IMR-90 (cell line): Measurements from ENCODE around the gene WDR3. TPM values are rescaled to one million over a fixed set of nuclear protein-coding genes. Genes with fewer than 3 reads are reported as not detected.

ENCODE experiments used
- ATAC-seq: fragments of 200-7000 bp; cut with Tn5 transposase; 2 replicates; pipeline ENCODE4 v1.9.1; 2020; ENCODE audit warnings: low read depth, mild to moderate bottlenecking, moderate library complexity
- BruUV-seq: library from RNA; stranded (reverse); fragments of 400-500 nt; replicated peaks from 2 replicates; lab custom pipeline; 2021; lab: Mats Ljungman, UMichigan
- CTCF ChIA-PET: fragments of 300-600 bp; formaldehyde crosslinking; extraction: SDS; loops from one replicate; lab custom pipeline; 2021; ENCODE audit warnings: antibody characterized with exemption; lab: Yijun Ruan, JAX
- POLR2A ChIA-PET: fragments of 300-600 bp; sonication (Branson Sonifier 250); formaldehyde crosslinking; loops from one replicate; lab custom pipeline; 2022; ENCODE audit warnings: antibody characterized with exemption; ENCODE audit not compliant: unreplicated experiment; lab: Charles Lee
- DNase-seq: peaks from one replicate; pipeline ENCODE4 v3.0.0; 2013
- H2AFZ ChIP-seq: replicated peaks from 2 replicates; pipeline ENCODE3; 2013; ENCODE audit warnings: low read length, mild to moderate bottlenecking; ENCODE audit not compliant: poor library complexity
- H2AK5ac ChIP-seq: 2 replicates; pipeline ENCODE4 v1.6.1; 2013; ENCODE audit warnings: low read depth, low read length, inconsistent platforms
- H2AK9ac ChIP-seq: replicated peaks from 2 replicates; pipeline ENCODE3; 2013; ENCODE audit warnings: mild to moderate bottlenecking, low read depth, low read length, moderate library complexity; ENCODE audit not compliant: poor library complexity
- H2BK120ac ChIP-seq: 2 replicates; pipeline ENCODE4 v1.6.1; 2013; ENCODE audit warnings: low read depth, low read length, inconsistent platforms
- H2BK15ac ChIP-seq: 3 replicates; pipeline ENCODE4 v1.6.1; 2013; ENCODE audit warnings: low read depth, low read length, inconsistent platforms
- H2BK20ac ChIP-seq: 2 replicates; pipeline ENCODE4 v1.6.1; 2013; ENCODE audit warnings: low read depth, mild to moderate bottlenecking, inconsistent platforms, low read length, moderate library complexity
- H2BK5ac ChIP-seq: 2 replicates; pipeline ENCODE4 v1.6.1; 2013; ENCODE audit warnings: mild to moderate bottlenecking, low read depth, low read length, inconsistent platforms; ENCODE audit not compliant: poor library complexity, severe bottlenecking
- H3K14ac ChIP-seq: replicated peaks from 2 replicates; pipeline ENCODE4 v1.6.1; 2013; ENCODE audit warnings: low read depth, low read length, inconsistent platforms
- H3K18ac ChIP-seq: 2 replicates; pipeline ENCODE4 v1.6.1; 2013; ENCODE audit warnings: low read depth, low read length, control low read depth
- H3K23ac ChIP-seq: 2 replicates; pipeline ENCODE4 v1.6.1; 2013; ENCODE audit warnings: low read depth, low read length, inconsistent platforms
- H3K27ac ChIP-seq: 2 replicates; pipeline ENCODE4 v1.5.1; 2013; ENCODE audit warnings: mild to moderate bottlenecking, control low read depth, low read length; ENCODE audit not compliant: insufficient read depth
- H3K27me3 ChIP-seq: 2 replicates; pipeline ENCODE4 v1.6.1; 2013; ENCODE audit warnings: low read length; ENCODE audit not compliant: control insufficient read depth, insufficient read depth
- H3K36me3 ChIP-seq: 2 replicates; pipeline ENCODE4 v1.6.1; 2013; ENCODE audit warnings: low read length, mixed read lengths; ENCODE audit not compliant: control insufficient read depth, insufficient read depth
- H3K4ac ChIP-seq: 2 replicates; pipeline ENCODE4 v1.6.1; 2013; ENCODE audit warnings: low read depth, low read length, inconsistent platforms
- H3K4me1 ChIP-seq: 2 replicates; pipeline ENCODE4 v1.6.1; 2013; ENCODE audit warnings: low read length, mixed read lengths; ENCODE audit not compliant: control insufficient read depth, insufficient read depth
- H3K4me2 ChIP-seq: 2 replicates; pipeline ENCODE4 v1.6.1; 2013; ENCODE audit warnings: low read depth, mild to moderate bottlenecking, control low read depth, low read length, moderate library complexity
- H3K4me3 ChIP-seq: 2 replicates; pipeline ENCODE4 v1.5.1; 2013; ENCODE audit warnings: low read depth, mild to moderate bottlenecking, control low read depth, low read length, moderate library complexity; ENCODE audit not compliant: insufficient read depth
- H3K56ac ChIP-seq: 2 replicates; pipeline ENCODE4 v1.6.1; 2013; ENCODE audit warnings: low read length, inconsistent platforms; ENCODE audit not compliant: insufficient read depth; ENCODE audit errors: extremely low read depth
- H3K79me1 ChIP-seq, 2 experiments: 2 replicates each; pipeline ENCODE4 v1.6.1; 2013; ENCODE audit warnings: low read length in 2 of 2, inconsistent platforms in 1 of 2, low read depth in 1 of 2
- H3K9ac ChIP-seq: 2 replicates; pipeline ENCODE4 v1.6.1; 2013; ENCODE audit warnings: low read depth, low read length, control low read depth
- H3K9me1 ChIP-seq: 2 replicates; pipeline ENCODE4 v1.6.1; 2013; ENCODE audit warnings: low read length, inconsistent platforms; ENCODE audit not compliant: insufficient read depth
- H3K9me3 ChIP-seq: 2 replicates; pipeline ENCODE4 v1.6.1; 2013; ENCODE audit warnings: low read length; ENCODE audit not compliant: control insufficient read depth, insufficient read depth
- H4K20me1 ChIP-seq: 2 replicates; pipeline ENCODE4 v1.6.1; 2013; ENCODE audit warnings: low read length, inconsistent platforms; ENCODE audit not compliant: insufficient read depth
- H4K5ac ChIP-seq: 2 replicates; pipeline ENCODE4 v1.6.1; 2013; ENCODE audit warnings: mild to moderate bottlenecking, low read depth, low read length, control low read depth
- H4K8ac ChIP-seq, 2 experiments: 2 replicates each; pipeline ENCODE4 v1.6.1; 2013; ENCODE audit warnings: low read depth in 2 of 2, low read length in 2 of 2, control low read depth in 1 of 2, inconsistent platforms in 1 of 2
- H4K91ac ChIP-seq: 2 replicates; pipeline ENCODE4 v1.6.1; 2013; ENCODE audit warnings: low read depth, low read length, inconsistent platforms; ENCODE audit not compliant: insufficient read depth
- CEBPB ChIP-seq: IDR thresholded peaks from 2 replicates; pipeline ENCODE4 v1.6.1; 2012; ENCODE audit warnings: low read depth, low read length, improper control_type of control experiment
- FOS ChIP-seq: fragments of 150-350 bp; IDR thresholded peaks from 2 replicates; pipeline ENCODE4 v1.6.1; 2016; ENCODE audit warnings: low read depth, low read length
- MAFK ChIP-seq: IDR thresholded peaks from 2 replicates; pipeline ENCODE4 v1.6.1; 2012; ENCODE audit warnings: low read depth, low read length, improper control_type of control experiment
- NFE2L2 ChIP-seq: fragments of 150-350 bp; IDR thresholded peaks from 2 replicates; pipeline ENCODE4 v1.6.1; 2016; ENCODE audit warnings: low read depth, mild to moderate bottlenecking, low read length
- RAD21 ChIP-seq: IDR thresholded peaks from 2 replicates; pipeline ENCODE4 v1.6.1; 2012; ENCODE audit warnings: low read length, improper control_type of control experiment
- WGBS, 2 experiments: methylation state at CpG; one replicate each; pipeline versions ENCODE4 v1.1.5 to v1.1.7; 2013; ENCODE audit warnings: missing lambda C conversion rate in 2 of 2; ENCODE audit not compliant: insufficient read length in 1 of 2; ENCODE audit errors: extremely low coverage in 2 of 2; 5-methylcytosine and 5-hydroxymethylcytosine counted together
- dilution Hi-C: fragments of 300-500 bp; cut with HindIII; formaldehyde crosslinking; loops from one replicate; pipeline ENCODE4 v1.14.3; 2018; ENCODE audit warnings: low sequenced_read_pairs; ENCODE audit not compliant: unreplicated experiment
- in situ Hi-C: fragments of 300-500 bp; cut with MboI; formaldehyde crosslinking; loops from 3 replicates; pipeline ENCODE4 v1.14.3; 2019; ENCODE audit warnings: low sequenced_read_pairs, inconsistent platforms, mixed read lengths
- intact Hi-C: fragments of 100-400 bp; cut with micrococcal nuclease; formaldehyde crosslinking; loops from 2 replicates; pipeline ENCODE4 v1.10.0; 2022
- polyA plus RNA-seq, 3 experiments: library from polyadenylated mRNA; depleted of rRNA; stranded (reverse); fragments of >200 nt; gene quantifications; 2 replicates each; pipeline ENCODE4 v1.2.3, GENCODE V29; 2012; ENCODE audit warnings: low replicate concordance in 1 of 3
- total RNA-seq: library from RNA; depleted of rRNA; stranded (reverse); fragments of >200 nt; gene quantifications from 2 replicates; pipeline ENCODE4 v1.2.3, GENCODE V29; 2012
- TF ChIP-seq, protein P1 (sequence below): conservative IDR thresholded peaks from 2 replicates; pipeline ENCODE4 v1.5.1; 2012; ENCODE audit warnings: mild to moderate bottlenecking, low read depth, low read length, improper control_type of control experiment

The WDR3 gene
- total and polyA plus RNA-seq, 2 of the 4 experiments (the other 2 are of a cell fraction): 16.7 to 88.5 TPM

- TF ChIP-seq NFE2L2: no peak
Observed at GRCh38 chr1:117964290-117965038, 34.9 kb downstream of the WDR3 start (continued).

DNA sequence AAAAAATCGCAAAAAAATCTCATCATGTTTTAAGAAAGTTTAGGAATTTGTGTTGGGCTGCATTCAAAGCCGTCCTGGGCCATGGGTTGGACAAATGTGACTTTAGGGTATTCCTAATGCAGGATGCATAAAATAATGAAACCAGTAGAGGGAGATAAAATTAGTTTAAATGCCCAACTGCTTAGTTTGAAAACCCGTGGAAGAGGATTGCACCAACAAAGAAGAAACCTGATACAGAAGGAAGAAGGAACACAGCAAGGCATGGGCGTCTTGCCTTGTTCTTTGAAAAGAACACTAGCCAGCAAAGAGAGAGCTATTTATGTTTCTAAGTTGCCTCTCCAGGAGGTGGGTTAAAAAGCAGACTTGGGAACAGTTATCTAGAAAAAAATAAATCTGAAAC lies 37.9 kb downstream of the WDR3 start:
- Histone ChIP-seq H3K9me1 (peaks cover 3% of the 10 kb centered on the region; the same call in 1 of the 2 replicates), H3K4me1 (no peaks in the 10 kb centered on the region), H3K23ac (no peak overlapping the region), H3K36me3 (peaks cover 1% of the 10 kb centered on the region; the same call in 1 of the 2 replicates), H2AK5ac (no peak overlapping the region), H4K20me1 (no peaks in the 10 kb centered on the region), H3K9ac (no peak overlapping the region), H2BK15ac (no peak overlapping the region), H4K5ac (no peak overlapping the region), H3K18ac (no peak overlapping the region), H3K4ac (no peak overlapping the region), H4K91ac (no peak overlapping the region), H3K9me3 (no peaks in the 10 kb centered on the region), H2BK120ac (no peak overlapping the region), H4K8ac (no peak overlapping the region), H3K4me2 (no peak overlapping the region; the same call in 1 of the 2 replicates), H2BK5ac (no peak overlapping the region), H3K4me3 (no peak overlapping the region), H3K56ac (no peak overlapping the region), H3K27me3 (no peaks in the 10 kb centered on the region; the same call in 1 of the 2 replicates), H3K79me1 (no peaks in the 10 kb centered on the region), H3K14ac (no peak overlapping the region), H2BK20ac (no peak overlapping the region), H2AK9ac (no peak overlapping the region), H3K27ac (no peak overlapping the region), H2AFZ (no peak overlapping the region)
- intact Hi-C loops: loop anchor here (1.0 to 5.0 kb wide), 2 partner anchors 180 to 1400 kb away; no protein-coding TSS in a partner anchor
- dilution Hi-C loops: no loop called here
- ChIA-PET CTCF (interaction anchor here (0.7 to 0.9 kb wide), 3 partner anchors 11 to 24 kb away, joined by 3 to 5 read pairs (median 4); no protein-coding TSS in a partner anchor), POLR2A (no interaction called here)
- peak; percentile 91 for ATAC-seq
- DNase-seq: peak; percentile 65
- TF ChIP-seq CEBPB (0 out of 2 replicates have a peak, but pooled peaks have one; percentile 6), RAD21 (0 out of 2 replicates have a peak, but pooled peaks have one; percentile 21), NFE2L2 (no peak), FOS (no peak), MAFK (no peak)
- TF ChIP-seq, protein P1, sequence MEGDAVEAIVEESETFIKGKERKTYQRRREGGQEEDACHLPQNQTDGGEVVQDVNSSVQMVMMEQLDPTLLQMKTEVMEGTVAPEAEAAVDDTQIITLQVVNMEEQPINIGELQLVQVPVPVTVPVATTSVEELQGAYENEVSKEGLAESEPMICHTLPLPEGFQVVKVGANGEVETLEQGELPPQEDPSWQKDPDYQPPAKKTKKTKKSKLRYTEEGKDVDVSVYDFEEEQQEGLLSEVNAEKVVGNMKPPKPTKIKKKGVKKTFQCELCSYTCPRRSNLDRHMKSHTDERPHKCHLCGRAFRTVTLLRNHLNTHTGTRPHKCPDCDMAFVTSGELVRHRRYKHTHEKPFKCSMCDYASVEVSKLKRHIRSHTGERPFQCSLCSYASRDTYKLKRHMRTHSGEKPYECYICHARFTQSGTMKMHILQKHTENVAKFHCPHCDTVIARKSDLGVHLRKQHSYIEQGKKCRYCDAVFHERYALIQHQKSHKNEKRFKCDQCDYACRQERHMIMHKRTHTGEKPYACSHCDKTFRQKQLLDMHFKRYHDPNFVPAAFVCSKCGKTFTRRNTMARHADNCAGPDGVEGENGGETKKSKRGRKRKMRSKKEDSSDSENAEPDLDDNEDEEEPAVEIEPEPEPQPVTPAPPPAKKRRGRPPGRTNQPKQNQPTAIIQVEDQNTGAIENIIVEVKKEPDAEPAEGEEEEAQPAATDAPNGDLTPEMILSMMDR: peak; percentile 32
- WGBS, 2 experiments: 80% methylated on average over 1 of the region's 4 CpGs; no CpG with 5 or more reads in 1 of the 2 experiments
- in situ Hi-C loops: no loop called here
- no TSS peak for BruUV-seq
